NCI-H2107 treated with DMSO at 0.1 percent for 48 hours (cell line): Measurements from ENCODE around the gene FBXO34.
"Not testable (repeated sequence)": the region's sequence is repeated elsewhere in the genome, so short reads cannot be mapped to it uniquely, and the experiment has no call there.

Experiments
- DNase-seq: peaks from one replicate; lab custom pipeline; 2025; ENCODE audit not compliant: unreplicated experiment; lab: John Stamatoyannopoulos, UW

Gene FBXO34

DNA sequence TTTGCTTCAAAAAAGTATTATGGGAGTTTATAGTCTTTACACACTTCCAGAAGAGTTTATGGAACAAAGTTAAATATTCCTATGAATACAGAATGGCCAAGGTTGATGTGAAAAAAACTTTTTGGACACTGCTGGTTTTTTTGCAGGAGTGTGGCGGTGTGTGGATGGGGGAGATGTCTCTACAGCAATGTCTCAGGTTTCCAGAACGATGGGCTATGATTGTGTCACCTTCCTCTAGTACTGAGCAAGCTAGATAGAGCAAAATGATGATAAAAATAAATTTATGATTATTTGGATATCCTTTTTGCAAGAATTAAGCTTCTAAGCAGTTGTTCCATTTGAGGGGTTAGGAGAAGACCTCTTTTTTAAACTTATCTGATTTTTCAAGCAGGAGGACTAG, 37.9 kb downstream of the FBXO34 start:
- DNase-seq, result no peak

DNA sequence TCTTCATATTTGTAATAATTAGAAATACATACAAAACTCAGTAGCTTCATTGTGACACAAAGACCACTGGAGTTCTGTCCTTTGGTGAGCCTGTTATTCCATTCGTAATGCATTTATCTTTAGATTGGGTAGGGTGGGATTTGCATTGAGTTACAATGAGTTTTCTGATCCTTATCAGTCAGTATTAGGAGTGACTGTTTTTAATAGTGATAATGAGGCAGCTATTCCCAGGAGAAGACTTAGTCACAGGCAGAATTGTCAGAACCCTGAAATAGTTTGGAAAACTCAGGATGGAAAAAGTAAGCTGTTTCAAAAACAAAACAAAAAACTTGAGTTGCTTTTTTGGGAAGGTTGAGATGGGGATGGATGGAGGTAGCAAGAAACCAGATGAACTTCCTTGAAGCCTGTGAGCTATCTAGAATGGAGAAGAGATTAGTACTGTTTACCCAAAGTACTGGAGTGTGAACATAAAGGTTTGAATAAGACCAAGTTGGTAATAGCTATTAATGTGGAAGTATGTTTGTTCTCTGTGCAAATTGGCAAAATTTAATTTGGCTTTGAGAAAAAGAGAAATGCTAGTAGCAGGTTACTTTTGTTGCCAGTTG, 38.6 kb downstream of the FBXO34 start:
- no peak for DNase-seq

DNA sequence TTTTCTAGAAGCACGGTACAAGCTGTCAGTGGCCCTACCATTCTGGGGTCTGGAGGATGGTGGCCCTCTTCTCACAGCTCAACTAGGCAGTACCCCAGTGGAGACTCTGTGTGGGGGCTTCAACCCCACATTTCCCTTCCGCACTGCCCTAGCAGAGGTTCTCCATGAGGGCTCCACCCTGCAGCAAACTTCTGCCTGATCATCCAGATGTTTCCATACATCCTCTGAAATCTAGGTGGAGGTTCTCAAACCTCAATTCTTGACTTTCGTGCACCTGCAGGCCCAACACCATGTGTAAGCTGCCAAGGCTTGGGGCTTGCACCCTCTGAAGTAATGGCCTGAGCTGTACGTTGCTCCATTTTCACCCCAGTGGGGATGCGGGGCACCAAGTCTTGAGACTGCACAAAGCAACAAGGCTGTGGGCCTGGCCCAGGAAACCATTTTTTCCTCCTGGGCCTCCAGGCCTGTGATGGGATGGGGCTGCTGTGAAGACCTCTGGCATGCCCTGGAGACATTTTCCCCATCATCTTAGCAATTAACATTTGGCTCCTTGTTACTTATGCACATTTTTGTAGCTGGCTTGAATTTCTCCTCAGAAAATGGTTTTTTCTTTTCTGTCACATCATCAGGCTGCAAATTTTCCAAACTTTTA, 41.3 kb downstream of the FBXO34 start:
- not testable (repeated sequence) for DNase-seq

DNA sequence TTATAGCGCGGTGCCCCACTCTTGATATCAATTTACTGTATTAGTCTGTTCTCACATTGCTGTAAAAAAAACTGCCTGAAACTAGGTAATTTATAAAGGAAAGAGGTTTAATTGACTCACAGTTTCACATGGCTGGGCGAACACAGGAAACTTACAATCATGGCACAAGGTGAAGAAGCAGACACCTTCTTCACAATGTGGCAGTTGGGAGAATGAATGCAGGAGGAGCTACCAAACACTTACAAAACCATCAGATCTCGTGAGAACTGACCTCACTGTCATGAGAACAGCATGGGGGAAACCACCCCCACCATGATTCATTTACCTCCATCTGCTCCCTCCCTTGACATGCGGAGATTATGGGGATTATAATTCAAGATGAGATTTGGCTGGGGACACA, 42.3 kb downstream of the FBXO34 start:
- no peak for DNase-seq

DNA sequence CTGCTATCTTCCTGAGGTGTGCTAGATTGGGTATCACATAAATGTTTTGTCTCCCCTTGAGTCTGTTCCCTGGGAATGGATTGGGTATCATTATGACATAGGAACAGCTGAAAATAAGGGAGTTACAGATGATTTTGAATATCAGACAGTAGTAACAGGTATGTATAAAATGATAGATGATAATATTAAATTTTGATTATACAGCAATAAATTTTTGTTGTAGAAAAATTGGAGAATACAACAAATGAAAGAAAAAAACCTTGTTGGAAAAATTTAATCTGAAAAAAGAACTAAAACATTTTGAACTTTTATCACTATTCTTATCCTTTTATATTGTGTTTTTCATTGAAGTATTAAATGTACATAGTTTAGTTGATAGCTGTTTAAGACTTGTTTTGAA, 43.2 kb downstream of the FBXO34 start:
- no peak for DNase-seq

DNA sequence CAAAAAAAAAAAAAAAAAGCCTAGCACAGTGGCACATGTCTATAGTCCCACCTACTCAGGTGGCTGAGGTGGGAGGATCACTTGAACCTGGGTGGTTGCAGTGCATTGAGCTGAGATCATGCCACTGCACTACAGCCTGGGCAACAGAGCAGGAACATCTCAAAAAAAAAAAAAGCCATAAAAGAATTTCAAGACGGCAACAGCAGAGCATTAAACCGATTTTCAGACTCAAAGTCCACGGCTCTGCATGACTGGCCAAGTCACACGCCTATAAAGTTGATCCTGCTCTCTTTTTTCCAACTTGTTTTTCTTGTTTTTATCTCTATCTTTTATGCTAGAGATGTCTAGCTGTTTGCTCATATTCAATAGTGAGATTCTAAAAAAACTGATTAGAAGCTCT, 45.3 kb downstream of the FBXO34 start:
- DNase-seq, result no peak

DNA sequence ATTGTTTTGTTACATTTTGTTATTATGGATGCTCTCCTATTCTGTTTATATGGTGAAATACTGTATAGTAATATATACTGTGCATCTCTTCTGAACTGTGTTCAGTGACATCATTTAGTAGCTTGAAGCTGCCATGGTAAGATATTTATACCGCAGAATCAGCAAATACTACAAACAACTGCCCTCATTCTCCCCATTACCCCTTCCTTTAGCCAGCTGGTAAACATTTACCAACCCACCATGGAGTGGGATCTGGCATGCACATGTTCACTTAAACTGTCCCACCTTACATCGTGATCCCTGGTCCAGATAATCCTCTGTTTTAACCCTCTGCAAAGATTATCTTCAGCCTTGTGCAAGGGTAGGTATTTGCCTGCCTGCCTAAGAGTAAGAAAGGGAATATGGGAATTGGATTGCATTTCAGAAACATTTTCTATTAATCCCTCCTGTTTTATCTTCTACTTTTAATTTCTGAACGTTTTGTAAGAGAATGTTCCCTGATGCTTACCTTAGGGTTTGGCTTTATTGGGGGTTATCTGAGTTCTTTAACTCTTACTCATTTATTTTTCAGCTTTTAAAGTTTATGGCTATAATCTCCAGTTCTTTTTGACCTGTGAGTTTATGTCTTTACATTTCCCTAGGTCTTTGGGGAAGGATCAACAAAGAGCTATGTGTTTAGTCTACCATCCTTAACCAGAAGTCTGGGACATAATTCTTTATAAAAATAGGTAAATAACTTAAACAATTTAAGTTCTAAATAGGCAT, 46.5 kb downstream of the FBXO34 start:
- no peak for DNase-seq

DNA sequence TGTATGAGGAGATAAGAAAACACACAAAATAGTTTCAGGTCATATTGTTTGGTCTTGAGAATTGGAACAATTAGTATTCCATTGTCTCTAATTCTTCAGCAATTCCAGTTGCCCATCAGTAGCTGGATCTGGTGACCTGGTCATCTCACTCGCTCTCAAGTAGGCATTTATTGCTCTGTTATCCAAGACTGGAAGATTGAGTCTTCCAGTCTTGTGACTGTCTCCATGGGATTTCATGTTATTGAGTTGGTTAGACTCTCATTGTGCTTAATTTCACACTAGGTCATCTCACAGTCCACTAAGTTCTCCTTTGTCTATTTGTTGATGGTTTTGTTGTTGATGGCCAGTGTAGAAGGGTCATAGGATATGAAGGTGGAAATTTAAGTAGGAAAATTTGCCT, 47.5 kb downstream of the FBXO34 start:
- no peak for DNase-seq

DNA sequence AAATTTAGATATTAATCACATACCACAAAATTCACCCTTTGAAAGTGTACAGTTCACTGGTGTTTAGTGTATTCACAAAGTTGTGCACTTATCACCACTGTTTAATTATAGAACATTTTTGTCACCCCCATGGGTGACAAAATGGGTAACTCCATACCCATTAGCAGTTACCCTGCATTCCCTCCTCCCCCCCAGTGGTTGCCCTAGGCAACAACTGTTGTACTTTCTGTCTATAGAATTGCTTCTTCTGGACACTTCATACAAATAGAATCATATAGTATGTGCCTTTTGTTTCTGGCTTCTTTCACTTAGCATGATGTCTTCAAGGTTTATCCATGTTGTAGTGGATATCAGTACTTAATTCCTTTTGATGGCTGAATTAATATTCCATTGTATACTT, 52.7 kb downstream of the FBXO34 start:
- no peak for DNase-seq

DNA sequence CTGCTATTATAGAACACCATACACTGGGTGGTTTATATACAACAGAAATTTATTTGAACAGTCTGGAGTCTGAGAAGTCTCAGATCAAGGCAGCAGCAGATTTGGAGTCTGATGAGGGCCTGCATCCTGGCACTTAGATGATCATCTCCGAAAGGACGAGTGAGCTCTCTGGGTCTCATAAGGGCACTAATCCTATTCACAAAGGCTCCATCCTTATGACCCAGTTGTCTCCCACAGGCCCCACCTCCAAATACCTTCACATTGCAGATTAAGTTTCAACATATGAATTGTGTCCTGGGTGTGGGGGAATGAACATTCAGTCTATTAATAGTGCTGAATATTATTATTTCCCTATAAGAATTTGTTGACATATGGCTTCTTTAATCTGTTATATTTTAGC, 53.6 kb downstream of the FBXO34 start:
- DNase-seq, result no peak

DNA sequence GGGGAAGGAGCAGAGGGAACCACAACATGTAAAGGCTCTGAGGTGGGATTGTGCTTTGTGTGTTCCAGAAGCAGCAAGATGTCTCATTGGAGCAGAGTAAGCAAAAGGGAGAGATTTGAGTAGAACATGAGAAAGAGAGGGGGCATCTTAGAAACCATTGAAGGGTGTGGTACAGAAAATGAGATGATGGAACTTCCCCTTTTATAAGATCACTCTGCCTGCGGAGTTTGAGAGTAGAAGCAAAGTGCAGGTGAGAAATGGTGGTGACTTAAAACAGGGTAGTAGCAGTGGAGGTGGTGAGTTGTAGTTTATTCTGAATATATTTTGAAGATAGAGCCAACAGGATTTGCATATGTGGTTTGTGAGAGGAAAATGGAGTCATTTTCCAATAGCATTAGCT, 56.0 kb downstream of the FBXO34 start:
- no peak for DNase-seq

DNA sequence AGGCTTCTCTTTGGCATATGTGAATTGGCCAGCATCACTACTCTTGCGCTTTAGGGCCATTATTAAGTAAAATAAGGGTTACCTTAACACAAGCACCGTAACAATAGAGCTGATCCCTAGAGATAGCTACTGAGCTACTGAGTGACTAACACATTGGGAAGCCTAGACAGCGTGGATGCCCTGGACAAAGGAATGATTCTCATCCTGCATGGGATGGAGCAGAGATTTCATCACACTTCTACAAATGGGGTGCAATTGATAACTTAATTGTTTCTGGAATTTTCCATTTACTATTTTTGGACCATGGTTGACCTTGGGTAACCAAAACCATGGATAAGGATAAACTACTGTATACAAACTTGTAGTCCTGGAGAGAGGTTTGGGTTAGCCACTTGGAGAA, 57.1 kb downstream of the FBXO34 start:
- DNase-seq, result no peak

DNA sequence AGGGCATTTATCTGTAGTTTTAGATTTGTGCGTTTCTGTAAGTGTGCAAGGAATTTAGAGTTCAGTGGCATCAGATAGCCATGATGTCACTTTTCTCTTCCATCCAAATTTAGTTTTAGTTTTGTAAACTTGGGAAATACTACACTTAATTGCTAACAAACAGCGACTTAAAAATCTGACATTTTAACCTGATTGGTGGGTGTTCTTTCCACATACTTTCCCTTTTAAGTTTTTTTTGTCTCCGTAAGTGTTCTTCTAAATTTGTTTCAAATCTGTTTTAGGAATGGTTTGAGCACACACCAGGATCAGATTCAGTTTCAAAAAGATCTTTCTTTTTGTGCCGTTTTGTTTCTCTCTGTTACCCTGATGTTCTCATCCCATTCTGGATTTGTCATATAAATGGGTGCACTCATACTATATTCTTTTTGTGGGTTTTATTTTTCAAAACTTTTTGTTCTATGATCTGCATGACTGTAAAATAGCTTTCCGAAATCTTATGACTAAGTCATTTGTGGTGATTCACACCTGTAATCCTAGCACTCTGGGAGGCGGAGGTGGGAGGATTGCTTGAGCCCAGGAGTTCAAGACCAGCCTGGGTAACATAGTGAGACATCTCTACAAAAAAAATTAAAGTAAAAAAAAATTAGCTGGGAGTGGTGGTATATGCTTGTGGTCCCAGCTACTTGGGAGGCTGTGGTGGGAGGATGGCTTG, 58.9 kb downstream of the FBXO34 start:
- no peak for DNase-seq

DNA sequence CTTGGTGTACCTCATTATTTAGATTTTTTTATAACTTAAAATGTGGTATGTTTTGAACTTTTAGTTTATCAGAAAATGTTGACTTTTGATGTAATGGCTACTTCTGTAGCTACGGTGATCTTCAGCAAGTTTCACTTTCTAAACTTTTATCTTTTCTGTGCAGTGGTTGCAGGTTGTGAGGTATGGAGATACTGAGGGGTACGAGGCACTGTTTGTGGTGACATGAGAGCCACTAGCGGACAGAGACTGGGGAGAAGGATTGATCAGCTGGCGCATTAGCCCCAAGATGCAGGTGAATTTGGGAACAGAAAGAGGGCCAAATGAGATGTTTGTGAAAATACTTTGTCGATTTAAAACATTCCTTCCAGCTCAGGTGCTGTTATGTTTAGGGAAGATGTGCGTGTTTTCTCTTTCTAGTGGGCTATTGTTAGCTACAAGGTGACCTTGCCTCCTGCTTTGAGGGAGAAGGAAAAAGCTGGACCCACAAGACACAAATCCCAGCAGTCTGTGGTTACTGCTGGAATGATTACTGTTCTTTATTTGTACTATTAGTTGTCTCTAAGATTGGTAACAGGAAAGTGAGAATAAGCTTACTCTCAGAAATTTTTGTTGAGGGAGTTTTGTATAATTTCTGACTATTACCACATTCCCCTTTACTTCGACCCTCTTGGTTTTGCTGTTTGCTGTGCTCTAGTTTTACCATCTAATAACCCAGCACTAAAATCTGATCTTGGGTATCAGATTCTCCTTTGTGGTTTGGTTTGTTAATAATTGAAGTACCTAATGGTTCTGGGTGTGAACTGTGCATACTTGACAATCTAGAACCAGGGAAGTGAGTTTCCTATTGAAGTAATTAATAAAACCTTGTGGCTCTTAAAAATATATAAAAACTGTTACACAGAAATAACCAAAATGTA, 61.7 kb downstream of the FBXO34 start:
- DNase-seq, result peak; percentile 51

DNA sequence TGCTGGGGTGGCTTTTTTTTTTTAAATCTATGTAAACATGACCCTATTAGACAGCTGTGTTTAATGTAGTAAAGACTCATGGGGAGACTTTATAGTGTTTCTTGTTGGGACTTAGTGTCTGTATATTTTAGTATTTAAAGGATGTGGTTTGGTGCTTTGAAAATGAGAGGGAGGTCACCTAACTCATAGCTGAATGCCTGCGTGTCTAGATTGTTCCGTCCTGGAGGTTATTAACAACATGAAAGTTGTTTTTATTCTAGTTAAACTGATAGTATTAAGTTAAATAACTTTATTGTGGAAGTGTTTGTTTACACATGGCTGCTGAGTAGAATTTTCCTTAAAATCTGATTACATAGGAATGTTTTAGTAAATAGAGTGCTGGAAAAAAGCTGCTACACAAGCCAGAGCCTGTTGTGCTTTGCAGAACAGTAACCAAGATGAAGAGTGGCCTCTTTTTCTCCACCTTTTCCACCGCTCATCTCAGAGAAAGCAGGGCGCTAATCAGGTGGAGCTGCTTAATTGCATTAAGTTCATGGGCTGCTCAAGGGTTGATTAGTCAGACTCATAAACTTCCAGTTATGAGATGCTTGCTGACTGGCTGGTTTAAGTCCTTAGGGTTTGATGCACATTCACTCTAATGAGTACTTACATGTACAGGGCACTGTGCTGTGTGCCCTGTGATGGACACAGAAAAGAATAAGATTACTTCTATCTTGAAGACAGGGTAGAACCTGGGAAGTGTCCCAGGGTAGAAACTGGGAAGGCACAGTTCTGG, 62.7 kb downstream of the FBXO34 start:
- no peak for DNase-seq

DNA sequence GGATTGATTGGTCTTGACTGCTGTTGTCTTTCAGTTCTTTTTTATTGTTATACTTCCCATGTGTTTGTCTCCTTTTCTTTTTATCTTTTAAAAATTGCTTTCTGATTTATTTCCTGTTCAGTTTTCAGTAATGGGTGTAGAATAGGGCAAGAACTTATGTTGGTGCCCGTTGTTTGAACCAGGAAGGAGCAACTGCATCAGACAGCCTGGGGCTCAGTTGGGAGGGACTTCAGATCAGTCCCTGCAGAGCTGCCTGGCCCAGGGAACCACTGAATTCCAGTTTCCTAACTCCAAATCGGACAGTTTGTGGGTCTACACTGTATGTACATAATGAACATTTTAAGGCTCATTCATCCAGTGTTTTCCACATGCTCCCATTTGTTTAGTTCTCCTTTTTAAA, 64.9 kb downstream of the FBXO34 start:
- DNase-seq, result no peak

DNA sequence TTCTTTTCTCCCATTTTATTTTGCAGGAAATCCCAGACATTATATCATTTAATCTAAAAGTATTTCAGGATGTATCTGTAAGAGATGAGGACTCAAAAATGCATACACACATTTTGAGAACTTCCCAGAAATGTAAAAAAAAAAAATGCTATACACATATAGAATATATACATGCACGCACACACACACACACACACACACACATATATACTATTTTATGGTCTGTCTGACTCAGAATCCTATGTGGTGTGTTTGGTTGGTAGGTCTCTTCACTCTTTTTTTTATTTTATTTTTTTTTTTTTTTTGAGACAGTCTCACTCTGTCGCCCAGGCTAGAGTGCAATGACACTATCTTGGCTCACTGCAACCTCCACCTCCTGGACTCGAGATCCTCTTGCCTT, 65.5 kb downstream of the FBXO34 start:
- no peak for DNase-seq

DNA sequence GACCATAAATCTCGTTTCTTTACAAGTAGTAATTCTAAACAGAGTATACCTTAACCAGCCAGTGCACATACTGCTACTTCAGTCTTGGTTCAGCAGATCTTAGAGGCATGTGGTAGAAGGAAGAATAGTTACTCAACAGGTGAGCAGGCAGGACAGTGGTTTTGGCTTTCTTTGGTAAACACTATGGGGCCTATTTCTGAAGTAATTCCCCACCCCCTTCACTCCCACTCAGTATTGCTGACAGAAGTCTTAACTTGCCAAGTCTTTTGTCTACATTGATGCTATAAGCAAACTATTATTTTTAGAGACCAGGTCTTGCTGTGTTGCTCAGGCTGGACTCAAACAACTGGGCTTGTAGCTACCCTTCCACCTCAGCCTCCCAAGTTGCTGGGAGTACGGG, 68.5 kb downstream of the FBXO34 start:
- DNase-seq, result peak; percentile 65

DNA sequence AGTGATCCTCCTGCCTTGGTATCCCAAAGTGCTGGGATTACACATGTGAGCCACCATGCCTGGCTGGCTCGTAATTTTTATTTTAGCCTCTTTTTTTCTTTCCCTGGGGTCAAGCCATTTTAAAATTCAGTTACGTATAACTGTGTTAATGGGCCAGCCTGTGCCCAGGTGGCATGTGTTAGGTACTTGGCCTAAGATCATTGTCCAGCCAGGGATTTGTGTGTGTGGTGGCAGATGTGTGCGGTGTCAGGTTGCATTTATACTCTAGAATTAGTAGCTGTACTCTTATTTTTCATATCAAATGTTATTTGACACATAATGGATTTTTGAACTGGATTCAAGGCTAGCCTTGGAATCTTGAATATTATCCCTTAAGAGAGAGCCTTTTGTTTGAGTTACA, 69.3 kb downstream of the FBXO34 start:
- DNase-seq, result peak; percentile 22

DNA sequence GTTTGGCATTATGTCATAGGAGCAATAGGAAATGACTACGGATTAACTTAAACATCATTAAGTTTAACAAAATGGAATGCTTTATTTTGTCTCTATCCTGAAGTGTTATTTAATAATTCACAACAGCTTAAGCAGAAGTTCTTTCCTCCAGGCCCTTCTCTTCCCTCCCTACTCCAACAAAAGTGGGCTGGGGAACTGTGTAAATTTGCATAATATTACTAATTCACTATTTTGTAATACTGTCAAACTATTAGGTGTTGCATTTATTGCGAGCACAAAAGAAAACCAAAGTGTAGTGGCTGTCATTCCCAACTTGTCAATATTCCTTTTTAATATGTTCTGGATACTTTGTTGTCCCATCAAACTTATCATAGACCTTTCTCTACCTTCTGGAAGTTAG, 70.6 kb downstream of the FBXO34 start:
- DNase-seq, result no peak
